Skin epidermis (tissue), 12 donors: Measurements from ENCODE around the gene CORO1C.

Experiments
- H3K27ac ChIP-seq, 21 experiments: fragments of 200-600 bp; sonication (generic) in 11 of 21; one replicate each; pipeline ENCODE4 v1.5.0; 2020; ENCODE audit warnings: mild to moderate bottlenecking in 3 of 21, inconsistent platforms in 2 of 21, moderate library complexity in 2 of 21
- H3K4me3 ChIP-seq, 7 experiments: fragments of 200-600 bp; sonication (generic) in 2 of 7; one replicate each; pipeline ENCODE4 v1.5.0; 2020; ENCODE audit warnings: inconsistent platforms in 2 of 7, mild to moderate bottlenecking in 2 of 7, moderate library complexity in 1 of 7

CORO1C gene

DNA sequence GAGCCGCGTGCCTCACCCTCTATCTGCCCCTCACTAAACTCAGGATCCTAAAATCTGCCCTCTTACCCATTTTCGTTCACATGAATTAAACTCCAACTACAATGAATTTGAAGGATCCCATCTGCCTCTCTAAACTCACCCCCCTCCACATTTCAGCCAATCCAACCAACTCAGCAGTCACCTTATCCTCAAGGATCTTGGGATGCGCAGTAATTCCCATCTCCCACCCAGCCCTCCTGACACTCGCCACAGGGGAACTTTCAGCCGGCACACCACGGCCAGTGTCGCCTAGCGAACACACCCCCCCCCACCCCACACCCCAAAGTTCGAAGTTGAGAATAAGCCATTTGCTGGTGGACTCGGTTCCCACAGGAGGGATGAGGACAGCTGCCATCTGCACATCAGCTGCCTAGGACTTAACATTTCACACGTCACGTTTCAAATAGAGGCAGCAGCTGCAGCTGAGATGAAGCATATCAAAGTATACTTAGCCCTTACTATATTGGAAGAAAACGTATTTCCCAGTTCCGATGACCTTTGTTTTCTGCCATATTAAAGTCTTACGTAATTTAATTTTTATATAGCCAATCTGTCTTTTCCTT lies 88.9 kb downstream of the CORO1C start:
- H3K27ac ChIP-seq, result peak overlapping the region in 9 of 21 experiments; percentile 13 to 61 (median 32)
- no peak overlapping the region for H3K4me3 ChIP-seq

DNA sequence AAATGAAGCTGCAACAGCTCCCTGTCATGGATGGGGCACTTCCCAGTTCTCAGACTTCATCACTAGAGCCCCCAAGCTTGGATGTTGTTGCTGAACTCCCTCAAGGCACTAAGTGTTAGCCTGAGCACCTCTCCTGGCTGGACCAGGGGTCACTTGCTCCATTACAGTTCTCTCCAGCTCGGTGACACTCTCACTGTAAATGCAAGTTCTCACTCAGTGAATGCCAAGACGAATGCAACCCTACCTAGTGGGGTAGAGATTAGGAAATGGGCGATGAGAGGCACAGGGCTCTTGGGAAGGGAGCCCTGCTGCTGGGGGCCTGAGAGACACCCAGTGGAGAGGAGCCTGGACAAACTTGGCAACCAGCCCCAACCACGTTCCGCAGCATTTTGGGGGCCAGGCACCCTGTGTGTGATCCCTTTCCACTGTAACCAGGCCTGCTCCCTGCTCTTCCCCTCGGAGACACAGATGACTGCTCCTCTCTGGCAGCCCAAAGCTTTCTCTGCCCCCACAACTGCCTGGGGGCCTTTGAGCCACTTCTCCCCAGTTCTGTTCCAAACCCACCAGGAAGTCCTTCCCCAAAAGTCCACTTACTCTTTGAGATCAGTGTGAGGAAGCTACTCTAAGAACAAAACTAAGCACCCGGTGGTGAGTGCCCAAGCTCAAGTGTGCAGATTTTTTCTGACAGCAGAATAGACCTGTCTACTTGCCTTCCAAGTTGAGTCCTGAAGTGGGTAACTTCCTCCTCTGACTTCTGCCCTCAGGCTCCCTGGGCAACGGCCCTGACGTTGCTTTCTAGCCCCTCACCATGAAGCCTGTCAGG lies 89.7 kb downstream of the CORO1C start:
- H3K4me3 ChIP-seq, result no peak overlapping the region
- peak overlapping the region in 14 of 21 experiments; percentile 9 to 61 (median 33) for H3K27ac ChIP-seq

DNA sequence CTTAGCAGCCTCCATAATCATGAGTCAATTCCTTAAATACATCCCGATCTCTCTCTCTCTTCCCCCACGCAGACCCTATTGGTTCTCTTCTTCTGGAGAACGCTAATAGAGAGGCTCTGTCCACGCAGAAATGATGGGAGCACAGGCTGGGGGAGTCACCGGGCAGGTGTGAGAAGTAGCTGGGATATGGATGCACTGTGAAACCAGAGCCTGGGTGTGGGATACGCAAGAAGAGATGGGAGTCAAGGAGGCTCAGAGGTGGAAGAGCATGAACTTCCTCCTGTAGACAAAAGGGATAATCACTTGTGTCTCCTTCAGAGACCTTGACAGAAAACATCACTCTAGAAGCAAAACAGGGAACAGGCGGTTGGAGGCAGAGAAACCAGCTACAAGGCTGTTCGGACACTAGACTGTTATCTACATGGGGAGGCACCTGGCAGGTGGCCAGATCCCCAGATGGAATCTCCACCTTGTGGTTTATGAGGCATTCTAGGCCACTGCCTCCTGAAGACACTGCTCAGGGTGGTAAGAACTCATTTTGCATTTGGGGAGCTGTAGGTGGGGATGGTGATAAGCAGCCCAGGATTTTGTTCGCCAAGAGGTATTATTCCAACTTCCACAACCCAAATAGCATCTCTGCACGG lies 90.4 kb downstream of the CORO1C start:
- H3K27ac ChIP-seq, result peak overlapping the region in 5 of 21 experiments; percentile 24 to 61 (median 40)
- H3K4me3 ChIP-seq, result no peak overlapping the region

DNA sequence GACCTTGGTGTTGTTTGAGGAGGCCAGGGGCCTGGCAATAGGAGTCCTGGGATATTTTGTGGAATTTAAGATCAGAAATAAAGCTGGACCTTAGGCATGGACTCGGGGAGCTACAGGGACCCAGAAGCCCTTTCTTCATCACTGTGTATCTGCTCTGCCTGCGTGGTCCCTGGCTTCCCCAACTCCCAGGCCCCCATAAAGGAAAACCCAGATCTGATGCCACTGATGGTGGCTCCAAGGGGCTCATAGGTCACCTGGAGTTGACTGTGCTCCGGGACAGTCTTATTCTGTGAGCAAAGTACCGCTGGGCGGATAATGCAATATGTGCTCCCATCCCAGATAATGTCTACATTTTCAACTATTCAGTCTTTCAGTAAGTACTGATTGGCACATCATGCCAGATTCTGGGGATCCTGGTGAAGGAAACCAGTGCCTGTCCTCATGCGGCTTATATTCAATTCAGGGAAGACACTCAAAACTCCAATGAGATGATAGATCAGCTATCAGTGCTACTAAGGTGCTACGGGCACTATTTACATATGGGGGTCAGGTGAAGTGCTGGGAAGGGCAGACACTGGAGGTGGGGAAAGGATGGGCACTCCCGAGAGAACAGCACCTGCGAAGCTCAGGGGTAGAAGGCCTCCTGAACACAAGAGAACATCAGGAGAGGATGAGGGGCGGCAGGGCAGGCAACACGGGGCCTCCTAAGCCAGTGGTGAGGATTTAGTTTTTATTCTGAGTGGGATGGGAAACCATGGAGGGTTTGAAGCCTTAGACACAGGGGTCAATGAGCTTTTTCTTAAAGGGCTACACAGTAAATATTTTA lies 92.1 kb downstream of the CORO1C start:
- H3K4me3 ChIP-seq, result no peak overlapping the region
- peak overlapping the region in 17 of 21 experiments; percentile 4 to 97 (median 43) for H3K27ac ChIP-seq

DNA sequence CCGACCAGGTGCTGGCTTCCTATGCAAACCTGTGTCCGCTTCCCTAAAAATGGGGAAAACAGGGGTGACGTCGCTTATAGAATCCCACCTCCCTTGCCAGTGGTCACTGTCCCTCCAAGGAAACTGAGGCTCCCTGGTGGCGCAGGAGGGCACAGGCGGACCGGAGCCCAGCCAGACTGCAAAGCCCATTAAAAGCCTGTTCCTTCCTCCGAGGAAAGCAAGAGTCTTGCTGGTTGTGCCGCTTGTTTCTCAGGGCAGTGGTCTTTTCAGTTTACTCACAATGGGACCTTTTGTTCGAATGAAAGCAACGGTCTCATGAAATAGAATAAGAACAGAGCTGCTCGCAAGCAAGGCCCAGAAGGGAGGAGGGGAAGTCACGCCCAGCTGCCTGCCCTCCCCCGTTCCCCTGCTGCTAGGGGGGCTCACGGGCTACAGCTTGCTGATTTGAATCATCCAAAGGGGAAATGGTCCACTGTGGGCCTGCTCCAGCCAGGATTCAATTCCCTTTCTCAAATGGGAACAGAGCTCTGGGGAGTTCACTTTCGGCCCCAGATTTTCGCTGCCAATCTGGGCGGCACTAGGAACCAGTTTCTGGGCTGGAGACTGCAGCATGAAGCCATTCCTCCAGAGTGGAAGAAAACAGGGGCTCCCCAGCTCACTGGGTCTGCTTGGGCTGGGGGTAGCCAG lies 93.0 kb downstream of the CORO1C start:
- Histone ChIP-seq H3K27ac (peak overlapping the region in 20 of 21 experiments; percentile 2 to 97 (median 44)), H3K4me3 (no peak overlapping the region)

DNA sequence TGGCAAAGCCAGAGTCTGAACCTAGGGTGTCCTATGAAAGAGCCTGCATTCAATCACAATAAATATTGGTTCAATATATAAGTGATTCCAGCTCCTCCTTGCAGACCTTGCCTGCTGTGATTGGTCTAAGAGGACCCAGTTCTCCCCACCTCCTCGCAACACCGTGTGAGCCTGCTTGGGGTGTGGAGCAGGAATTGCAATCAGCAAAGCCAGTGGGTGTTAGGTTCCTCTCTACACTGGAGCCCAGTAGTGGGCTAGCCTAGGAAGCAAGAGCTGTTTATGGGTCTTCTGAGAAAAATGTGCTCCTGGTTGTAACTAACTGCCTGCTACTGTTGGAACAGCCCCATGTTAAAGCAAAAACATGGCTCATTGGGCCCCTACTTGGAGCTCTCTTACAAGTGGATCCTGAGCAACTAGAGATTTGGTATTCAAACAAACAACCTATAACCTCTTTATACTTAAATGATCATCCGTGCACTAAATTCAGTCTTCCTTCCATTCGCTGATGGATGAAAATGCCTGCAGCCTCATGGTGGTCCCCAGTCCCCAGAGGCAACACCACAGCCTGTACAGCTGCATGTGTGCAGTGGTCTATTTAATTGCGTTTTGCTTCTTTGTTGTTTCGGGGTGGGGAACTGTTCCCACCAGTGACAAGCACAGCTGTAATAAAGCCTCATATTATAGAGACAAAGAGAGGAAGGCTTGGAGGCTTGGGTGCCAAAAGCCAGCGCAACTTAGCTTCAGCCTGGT lies 93.9 kb downstream of the CORO1C start:
- peak overlapping the region in 15 of 21 experiments; percentile 28 to 97 (median 52) for H3K27ac ChIP-seq
- no peak overlapping the region for H3K4me3 ChIP-seq

DNA sequence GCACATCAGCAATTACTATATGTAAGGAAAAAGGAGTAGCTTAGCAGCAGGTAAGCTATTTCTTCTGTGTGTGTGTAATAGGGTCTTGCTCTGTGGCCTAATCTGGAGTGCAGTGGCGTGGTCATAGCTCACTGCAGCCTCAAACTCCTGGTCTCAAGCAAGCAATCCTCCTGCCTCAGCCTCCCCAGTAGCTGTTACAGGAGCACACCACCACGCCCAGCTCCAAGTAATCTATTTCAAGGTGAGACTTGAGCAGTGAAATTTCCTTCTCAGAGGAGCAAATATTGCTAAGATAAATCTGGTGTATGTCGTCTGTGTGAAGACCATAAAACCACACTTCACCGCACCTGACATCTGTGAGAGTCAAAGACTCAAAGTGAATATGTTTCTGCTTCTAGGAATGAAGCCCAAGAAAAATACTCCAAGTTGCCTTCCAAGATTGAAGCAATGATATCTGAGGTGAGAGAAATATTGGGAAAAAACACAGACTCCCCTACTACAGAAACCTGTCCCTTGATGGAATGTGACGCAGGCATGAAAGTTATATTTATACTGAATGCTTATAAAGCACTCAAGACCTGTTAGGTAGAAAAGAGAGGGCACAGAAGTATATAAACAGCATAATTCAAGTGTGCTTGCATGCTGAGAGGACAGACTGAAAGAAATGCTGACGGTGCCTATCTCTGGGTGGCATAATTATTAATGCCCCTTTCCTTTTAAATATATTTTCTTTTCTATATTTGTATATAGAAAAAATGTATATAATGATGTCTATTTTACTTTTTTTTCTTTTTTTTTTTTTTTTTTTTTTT lies 95.1 kb downstream of the CORO1C start:
- H3K4me3 ChIP-seq, result no peak overlapping the region
- H3K27ac ChIP-seq, result peak overlapping the region in 15 of 21 experiments; percentile 23 to 97 (median 69)

DNA sequence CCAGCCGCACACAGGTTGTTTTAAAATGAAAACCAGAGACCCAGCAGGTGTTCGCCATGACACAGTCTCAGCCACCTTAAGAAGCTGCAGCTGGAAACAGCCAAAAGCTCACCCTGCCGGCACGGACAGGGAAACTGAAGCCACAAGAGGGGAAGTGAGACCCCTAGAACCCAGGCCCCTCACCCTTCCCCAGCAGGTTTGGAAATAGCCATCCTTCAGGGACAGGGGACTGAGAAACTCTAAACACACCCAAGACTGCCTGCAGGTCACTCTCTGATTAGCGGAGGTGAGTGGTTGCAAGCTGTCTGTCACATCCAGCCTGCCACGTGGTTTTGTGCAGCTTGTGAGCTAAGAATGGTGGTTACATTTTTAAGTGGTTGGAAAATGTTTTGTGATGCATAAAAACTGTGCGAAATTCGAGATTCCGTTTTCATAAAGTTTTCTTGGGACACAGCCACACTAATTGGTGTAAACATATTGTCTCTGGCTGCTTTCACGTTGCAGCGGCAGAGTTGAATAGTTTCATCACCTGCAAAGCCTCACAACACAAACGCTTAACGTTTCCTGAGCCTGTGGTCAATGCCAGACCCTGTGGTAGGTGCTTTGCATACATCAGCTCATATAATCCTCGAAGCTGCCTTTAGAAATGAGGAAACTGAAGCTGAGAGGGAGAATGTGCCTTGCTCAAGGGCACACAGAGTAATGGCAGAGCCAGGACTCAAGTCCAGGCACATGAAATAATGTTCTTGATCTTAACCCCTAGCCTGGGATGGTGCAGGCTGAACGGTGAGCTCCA lies 95.9 kb downstream of the CORO1C start:
- Histone ChIP-seq H3K4me3 (peak overlapping the region in 1 of 7 experiments; percentile 2), H3K27ac (peak overlapping the region in 18 of 21 experiments; percentile 7 to 97 (median 78))

DNA sequence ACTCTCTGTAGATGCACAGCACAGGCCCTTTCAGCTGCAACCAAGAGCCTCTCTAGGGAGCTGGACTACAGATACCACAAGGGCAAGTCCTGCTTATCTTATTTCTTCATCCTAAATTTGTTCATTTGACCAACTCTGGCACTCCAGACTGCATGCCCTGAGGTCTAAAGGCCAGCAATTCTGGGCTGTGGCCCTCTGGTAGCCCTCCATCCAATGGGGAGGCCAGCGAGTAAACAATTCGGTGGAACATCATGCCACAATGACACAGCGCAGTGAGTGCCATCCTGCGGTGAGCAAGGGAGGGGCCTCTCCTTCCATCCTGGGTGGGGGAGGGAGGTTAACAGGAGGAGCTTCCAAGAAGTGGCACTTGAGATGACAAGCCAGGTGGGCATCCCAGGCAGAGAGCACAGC lies 97.0 kb downstream of the CORO1C start:
- Histone ChIP-seq H3K4me3 (peak overlapping the region in 3 of 7 experiments; percentile 40 to 46 (median 42)), H3K27ac (peak overlapping the region in 19 of 21 experiments; percentile 6 to 97 (median 78))

DNA sequence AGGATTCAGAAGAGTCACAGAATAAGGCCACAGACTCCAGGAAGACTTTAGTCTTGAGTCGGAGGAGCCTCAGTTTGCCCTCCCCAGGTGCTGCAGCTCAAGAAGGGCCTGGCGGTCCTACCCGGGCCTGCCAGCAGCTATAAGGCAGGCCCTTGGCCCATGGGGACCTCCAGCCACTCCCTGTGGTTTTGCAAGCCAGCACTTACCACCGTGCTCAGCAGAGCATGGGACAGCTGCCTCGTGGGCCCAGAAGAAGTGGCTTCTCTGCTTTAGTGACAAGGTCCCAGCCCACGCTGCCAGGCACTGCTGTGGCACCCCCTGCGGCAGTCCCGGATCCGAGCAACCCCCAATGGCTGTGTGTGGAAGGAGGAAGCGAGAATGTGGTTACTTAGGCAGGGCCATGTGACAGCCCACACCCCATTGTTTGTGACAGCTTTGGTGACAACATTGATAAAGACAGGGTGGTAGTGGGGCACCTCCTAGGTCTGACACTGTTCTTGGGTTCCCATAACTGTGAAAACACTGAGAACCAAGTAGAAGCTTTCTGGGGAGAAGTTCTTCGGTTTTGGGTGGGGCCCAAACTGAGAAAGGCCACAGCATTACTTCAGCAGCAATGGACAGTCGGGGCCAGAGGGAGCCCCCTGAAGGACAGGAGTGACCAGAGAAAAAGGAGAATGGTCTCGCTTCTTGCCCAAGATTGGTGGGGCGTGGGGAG lies 97.6 kb downstream of the CORO1C start, which contains the start of gene SELPLG:
Gene SELPLG (minus strand): TSS at position 361 of the 715 bp plus-strand sequence. CDS start 9,587 bp downstream, outside the sequence.
- peak within 1 kb of the TSS; percentile 25 to 46 (median 30) for H3K4me3 ChIP-seq
- H3K27ac ChIP-seq, result peak within 1 kb of the TSS; percentile 14 to 97 (median 77)

DNA sequence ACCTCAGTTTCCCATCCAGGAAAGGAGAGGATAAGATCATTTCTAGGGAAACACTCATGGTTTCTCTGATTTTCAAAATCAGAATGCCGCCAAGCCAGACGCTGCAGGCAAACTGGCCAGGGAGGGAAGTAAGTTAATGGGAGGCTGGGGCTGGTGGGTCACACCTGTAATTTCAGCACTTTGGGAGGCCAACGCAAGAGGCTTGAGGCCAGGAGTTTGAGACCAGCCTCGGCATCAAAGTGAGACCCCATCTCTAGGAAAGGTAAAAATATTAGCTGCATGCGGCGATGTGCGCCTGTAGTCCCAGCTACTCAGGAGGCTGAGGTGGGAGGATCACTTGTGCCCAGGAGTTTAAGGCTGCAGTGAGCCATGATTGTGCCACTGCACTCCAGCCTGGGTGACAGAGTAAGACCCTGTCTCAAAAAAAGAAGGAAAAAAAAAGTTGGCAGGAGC lies 98.2 kb downstream of the CORO1C start:
- H3K27ac ChIP-seq, result peak overlapping the region; percentile 14 to 97 (median 77)
- H3K4me3 ChIP-seq, result peak overlapping the region; percentile 25 to 46 (median 30)

DNA sequence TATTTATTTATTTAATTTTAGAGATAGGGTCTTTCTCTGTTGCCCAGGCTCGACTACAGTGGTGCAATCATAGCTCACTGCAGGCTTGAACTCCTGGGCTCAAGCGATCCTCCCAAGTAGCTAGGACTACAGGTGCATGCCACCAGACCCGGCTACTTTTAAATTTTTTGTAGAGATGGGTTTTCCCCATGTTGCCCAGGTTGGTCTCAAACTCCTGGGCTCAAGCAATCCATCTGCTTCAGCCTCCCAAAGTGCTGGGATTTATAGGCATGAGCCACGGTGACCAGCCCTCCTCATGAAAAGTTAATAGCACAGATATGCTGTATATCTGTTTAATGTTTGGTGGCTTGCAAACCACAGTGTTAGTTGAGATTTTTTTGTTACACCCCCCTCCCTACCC lies 100.1 kb downstream of the CORO1C start:
- peak overlapping the region in 17 of 21 experiments; percentile 19 to 97 (median 81) for H3K27ac ChIP-seq

DNA sequence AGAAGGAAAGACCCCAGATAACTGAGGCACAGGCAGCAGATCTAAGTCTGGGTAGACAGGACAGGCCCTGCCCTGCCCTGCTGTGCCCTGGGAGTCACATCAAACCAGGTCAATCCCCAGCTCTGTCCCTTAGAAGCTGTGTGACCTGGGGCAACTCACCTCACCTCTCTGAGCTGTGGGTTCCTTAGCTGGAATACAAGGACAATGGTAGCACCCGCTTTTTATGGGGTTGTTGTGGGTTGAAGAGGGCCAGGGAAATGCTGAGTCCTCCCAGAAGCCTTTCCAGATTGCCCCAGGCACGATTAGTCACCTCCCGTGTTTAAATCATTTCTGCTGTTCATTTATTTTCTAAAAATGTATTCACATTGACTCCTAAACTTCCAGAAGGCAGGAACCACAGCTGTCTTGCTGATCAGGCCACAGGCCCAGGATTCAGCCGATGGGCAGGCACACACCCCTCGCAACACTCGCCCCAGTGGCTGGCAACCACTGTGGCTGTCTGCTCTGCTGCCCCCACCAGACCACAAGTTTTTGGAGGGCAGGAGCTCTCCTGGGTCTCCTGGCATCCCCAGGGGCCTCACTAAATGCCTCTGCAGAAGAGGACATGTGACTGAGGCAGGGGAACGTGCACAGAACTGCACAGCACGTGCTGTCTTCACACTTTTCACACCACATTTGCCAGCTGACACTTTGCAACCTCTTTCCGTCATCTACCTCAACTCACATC lies 100.7 kb downstream of the CORO1C start:
- Histone ChIP-seq H3K4me3 (peak overlapping the region in 1 of 7 experiments; percentile 5), H3K27ac (peak overlapping the region in 20 of 21 experiments; percentile 14 to 97 (median 78))

More for the DNA sequence above, 100.1 kb downstream of the CORO1C start:
- peak overlapping the region in 4 of 7 experiments; percentile 25 to 46 (median 41) for H3K4me3 ChIP-seq

DNA sequence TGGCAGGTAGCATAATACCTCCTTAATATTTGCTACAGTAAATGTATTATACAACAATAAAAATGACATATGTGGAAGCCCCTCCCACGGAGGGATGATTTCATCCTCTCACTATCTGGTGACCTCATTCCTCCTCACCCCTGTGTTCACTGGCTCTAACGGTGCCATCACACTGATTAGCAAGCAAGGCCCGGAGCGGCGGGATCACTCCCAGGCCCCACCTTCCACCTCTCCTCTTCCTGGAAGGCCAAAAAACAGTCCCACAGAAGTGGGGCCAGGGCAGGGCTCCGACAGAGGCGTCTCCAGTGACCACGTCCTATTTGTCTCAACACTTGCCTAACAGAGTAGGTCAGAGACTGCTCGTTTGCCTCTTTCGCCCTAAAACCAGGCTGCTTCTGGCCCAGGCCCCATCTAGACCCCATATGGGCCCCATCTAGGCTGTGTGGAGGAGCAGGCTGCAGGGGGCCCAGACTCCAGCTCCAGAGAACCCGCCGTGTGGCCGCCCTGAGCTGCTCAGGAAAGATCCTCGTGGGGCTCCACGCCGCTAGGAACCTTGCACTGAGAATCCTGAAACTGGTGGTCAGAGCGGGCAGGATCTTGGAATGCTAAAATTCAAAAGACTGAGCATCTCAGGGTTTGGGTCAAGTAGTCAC lies 101.4 kb downstream of the CORO1C start:
- Histone ChIP-seq H3K27ac (peak overlapping the region in 20 of 21 experiments; percentile 14 to 97 (median 78)), H3K4me3 (peak overlapping the region in 4 of 7 experiments; percentile 5 to 37 (median 20))
